ENCODE data around the gene HOOK2.

DNA sequence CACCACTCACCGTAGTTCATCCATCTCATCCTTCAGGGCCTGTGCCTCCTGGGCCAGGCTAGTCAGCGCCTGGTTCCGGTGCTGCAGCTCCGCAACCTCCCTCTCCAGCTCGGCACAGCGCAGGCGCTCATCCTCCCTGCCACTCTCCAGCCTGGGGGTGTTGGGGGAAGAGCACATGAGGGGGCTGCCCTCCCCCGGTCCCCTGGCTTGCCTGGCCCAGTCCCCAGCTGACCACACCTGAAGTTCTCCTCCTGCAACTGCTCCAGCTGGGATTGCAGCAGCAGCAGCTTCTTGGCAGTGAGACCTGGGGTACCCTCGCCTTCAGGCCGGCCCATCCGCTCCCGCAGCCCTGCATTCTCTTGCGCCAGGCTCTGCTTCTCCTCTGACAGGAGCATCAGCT lies 4.4 kb downstream of the HOOK2 start:
- TF ChIP-seq, protein P1, sequence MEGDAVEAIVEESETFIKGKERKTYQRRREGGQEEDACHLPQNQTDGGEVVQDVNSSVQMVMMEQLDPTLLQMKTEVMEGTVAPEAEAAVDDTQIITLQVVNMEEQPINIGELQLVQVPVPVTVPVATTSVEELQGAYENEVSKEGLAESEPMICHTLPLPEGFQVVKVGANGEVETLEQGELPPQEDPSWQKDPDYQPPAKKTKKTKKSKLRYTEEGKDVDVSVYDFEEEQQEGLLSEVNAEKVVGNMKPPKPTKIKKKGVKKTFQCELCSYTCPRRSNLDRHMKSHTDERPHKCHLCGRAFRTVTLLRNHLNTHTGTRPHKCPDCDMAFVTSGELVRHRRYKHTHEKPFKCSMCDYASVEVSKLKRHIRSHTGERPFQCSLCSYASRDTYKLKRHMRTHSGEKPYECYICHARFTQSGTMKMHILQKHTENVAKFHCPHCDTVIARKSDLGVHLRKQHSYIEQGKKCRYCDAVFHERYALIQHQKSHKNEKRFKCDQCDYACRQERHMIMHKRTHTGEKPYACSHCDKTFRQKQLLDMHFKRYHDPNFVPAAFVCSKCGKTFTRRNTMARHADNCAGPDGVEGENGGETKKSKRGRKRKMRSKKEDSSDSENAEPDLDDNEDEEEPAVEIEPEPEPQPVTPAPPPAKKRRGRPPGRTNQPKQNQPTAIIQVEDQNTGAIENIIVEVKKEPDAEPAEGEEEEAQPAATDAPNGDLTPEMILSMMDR (IDR thresholded peaks at IDR 0.05) = no peak
- TF ChIP-seq POLR2A (IDR thresholded peaks at IDR 0.05) = no peak
